ENCODE data around the gene GALNT8. TPM values are rescaled to one million over a fixed set of nuclear protein-coding genes. Genes with fewer than 3 reads are reported as not detected.

Gene GALNT8
- total and polyA plus RNA-seq, 10 of the 15 experiments (the other 5 are each of a cell fraction or from before 2014, with no cell fraction given): 0.14 to 0.81 (median 0.31) TPM; not detected in 1

DNA sequence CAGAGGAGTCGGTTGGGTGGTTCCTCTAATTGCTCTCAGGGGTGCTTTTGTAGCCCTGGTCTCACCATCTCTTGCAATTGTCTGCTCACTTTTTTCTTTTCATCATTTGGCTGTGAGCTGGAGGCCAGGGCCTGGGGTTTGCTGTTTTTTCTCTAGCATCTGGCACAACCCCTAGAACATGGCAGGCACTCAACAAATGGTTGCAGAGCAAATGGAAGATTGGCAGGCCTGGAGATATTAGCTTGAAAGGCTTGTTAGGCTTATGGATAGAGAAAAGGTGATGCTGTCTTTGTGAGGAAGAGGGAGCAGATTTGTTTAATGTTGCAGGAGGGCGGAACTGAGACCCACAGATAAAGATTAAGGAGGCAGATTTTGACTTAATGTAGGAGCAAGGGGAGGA is 47.0 kb downstream of the GALNT8 start:
- FAIRE-seq (no peak), DNase-seq (ENCODE audit: low read depth, low spot score) (no peak), ATAC-seq (no peak)
- Histone ChIP-seq H3K27me3 (replicated peaks in 1 of 2; ENCODE audit: control insufficient read depth in 2 of 2, insufficient read depth in 2 of 2, low read length in 1 of 2) (no peaks in the 10 kb centered on the region), H3K36me3 (ENCODE audit: control insufficient read depth in 2 of 2, insufficient read depth in 2 of 2, low read length in 1 of 2) (no peaks in the 10 kb centered on the region), H3K9me3 (replicated peaks; ENCODE audit: control insufficient read depth, insufficient read depth, low read length) (no peaks in the 10 kb centered on the region), H3K27ac (ENCODE audit: control insufficient read depth, insufficient read depth) (no peak overlapping the region), H3K4me1 (ENCODE audit: control insufficient read depth, insufficient read depth, low read length) (no peaks in the 10 kb centered on the region), H3K4me2 (ENCODE audit: control insufficient read depth, insufficient read depth) (no peak overlapping the region), H3K79me2 (ENCODE audit: control insufficient read depth, insufficient read depth, low read length) (no peaks in the 10 kb centered on the region), H3K9ac (ENCODE audit: control insufficient read depth, insufficient read depth, low read length) (no peak overlapping the region), H4K20me1 (ENCODE audit: control insufficient read depth, insufficient read depth) (no peaks in the 10 kb centered on the region), H3K4me3 (no peak overlapping the region), H2AFZ (ENCODE audit: control insufficient read depth, low read depth, low read length) (no peak overlapping the region)
- in situ Hi-C loops (cut with MboI) (no loop called here), intact Hi-C loops (cut with micrococcal nuclease; ENCODE audit: unreplicated experiment) (no loop called here)
- no TSS peak for BruUV-seq (replicated peaks)
- SMC1A ChIA-PET (ENCODE audit: uncharacterized antibody, unreplicated experiment): interaction anchor here (1.1 to 1.3 kb wide), 3 partner anchors 9 to 118 kb away, joined by 3 to 5 read pairs (median 4); partner anchors contain the start of genes AKAP3 and NDUFA9
- POLR2A ChIA-PET: no interaction called here
- RAD21 ChIA-PET (ENCODE audit: unreplicated experiment): interaction anchor here (1.5 kb wide), 1 partner anchor 9 kb away, joined by 5 read pairs; no protein-coding TSS in a partner anchor
- WGBS (ENCODE audit: insufficient coverage, insufficient replicate concordance, low lambda C conversion rate, missing lambda C conversion rate): 33% methylated on average over 2 of the region's 2 CpGs
- TF ChIP-seq BMI1 (IDR thresholded peaks at IDR 0.05; ENCODE audit: borderline replicate concordance): no peak
- TF ChIP-seq NFYB (IDR thresholded peaks at IDR 0.05; ENCODE audit: insufficient read depth, low read depth, low read length): no peak
- no peak for TF ChIP-seq RELA (IDR thresholded peaks at IDR 0.05; ENCODE audit: borderline replicate concordance, partially characterized antibody)
- TF ChIP-seq CBX5 (IDR thresholded peaks at IDR 0.05; ENCODE audit: low read depth): no peak
- no peak for TF ChIP-seq POLR2A (IDR thresholded peaks at IDR 0.05; ENCODE audit: low read depth, low read length)
- TF ChIP-seq IRF4 (IDR thresholded peaks at IDR 0.05; ENCODE audit: low read depth, low read length): no peak
- no peak for TF ChIP-seq CREM (IDR thresholded peaks at IDR 0.05; ENCODE audit: low read depth)
- TF ChIP-seq ASH2L (IDR thresholded peaks at IDR 0.05; ENCODE audit: borderline replicate concordance, low read depth): no peak
- TF ChIP-seq, protein P1, sequence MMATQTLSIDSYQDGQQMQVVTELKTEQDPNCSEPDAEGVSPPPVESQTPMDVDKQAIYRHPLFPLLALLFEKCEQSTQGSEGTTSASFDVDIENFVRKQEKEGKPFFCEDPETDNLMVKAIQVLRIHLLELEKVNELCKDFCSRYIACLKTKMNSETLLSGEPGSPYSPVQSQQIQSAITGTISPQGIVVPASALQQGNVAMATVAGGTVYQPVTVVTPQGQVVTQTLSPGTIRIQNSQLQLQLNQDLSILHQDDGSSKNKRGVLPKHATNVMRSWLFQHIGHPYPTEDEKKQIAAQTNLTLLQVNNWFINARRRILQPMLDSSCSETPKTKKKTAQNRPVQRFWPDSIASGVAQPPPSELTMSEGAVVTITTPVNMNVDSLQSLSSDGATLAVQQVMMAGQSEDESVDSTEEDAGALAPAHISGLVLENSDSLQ (IDR thresholded peaks at IDR 0.05): no peak
- no peak for TF ChIP-seq RFX5 (IDR thresholded peaks at IDR 0.05; ENCODE audit: low read depth, low read length)
- TF ChIP-seq E2F8 (IDR thresholded peaks at IDR 0.05; ENCODE audit: low read depth, partially characterized antibody): no peak
- no peak for TF ChIP-seq RB1 (IDR thresholded peaks at IDR 0.05; ENCODE audit: borderline replicate concordance)
- TF ChIP-seq IKZF1 (conservative IDR thresholded peaks at IDR 0.05): no peak
- no peak for TF ChIP-seq POLR2AphosphoS2 (IDR thresholded peaks at IDR 0.05; ENCODE audit: low read depth, low read length)
- no peak for TF ChIP-seq NR2C2 (IDR thresholded peaks at IDR 0.05; ENCODE audit: borderline replicate concordance, control insufficient read depth, insufficient read length, low read depth)
- TF ChIP-seq ZSCAN29 (IDR thresholded peaks at IDR 0.05): no peak
- TF ChIP-seq MYB (IDR thresholded peaks at IDR 0.05; ENCODE audit: borderline replicate concordance, low read depth, low read length): no peak
- CTCF ChIA-PET: interaction anchor here (0.9 to 1.8 kb wide), 3 partner anchors 10 to 88 kb away, joined by 3 to 6 read pairs (median 6); no protein-coding TSS in a partner anchor
